Large intestine (tissue), 3 donors: ENCODE data around the gene NEB. TPM values are rescaled to one million over a fixed set of nuclear protein-coding genes. Genes with fewer than 3 reads are reported as not detected.
"Not testable (repeated sequence)": the region's sequence is repeated elsewhere in the genome, so short reads cannot be mapped to it uniquely, and the experiment has no call there.

Source experiments
- DNase-seq, 2 donors: peaks; one replicate each; pipeline versions ENCODE4 v3.0.0 to v3.0.0-alpha.2; 2013
- H3K27ac ChIP-seq: one replicate; pipeline ENCODE4 v1.5.1; 2013; ENCODE audit warnings: low read length
- H3K27me3 ChIP-seq: 2 replicates; pipeline ENCODE4 v1.6.1; 2013; ENCODE audit warnings: low read length; ENCODE audit not compliant: control insufficient read depth, insufficient read depth
- H3K36me3 ChIP-seq: 2 replicates; pipeline ENCODE4 v1.6.1; 2013; ENCODE audit warnings: low read length; ENCODE audit not compliant: control insufficient read depth, insufficient read depth
- H3K4me1 ChIP-seq: one replicate; pipeline ENCODE4 v1.6.1; 2013; ENCODE audit warnings: low read length; ENCODE audit not compliant: control insufficient read depth, insufficient read depth
- H3K4me3 ChIP-seq: one replicate; pipeline ENCODE4 v1.5.1; 2013; ENCODE audit warnings: low read length
- H3K9me3 ChIP-seq: one replicate; pipeline ENCODE4 v1.6.1; 2013; ENCODE audit warnings: mild to moderate bottlenecking, low read depth, low read length, moderate library complexity; ENCODE audit not compliant: control insufficient read depth
- WGBS: methylation state at CpG from one replicate; pipeline ENCODE4 v1.1.5; 2013; ENCODE audit warnings: low lambda C conversion rate; ENCODE audit not compliant: insufficient coverage; 5-methylcytosine and 5-hydroxymethylcytosine counted together
- polyA plus RNA-seq: library from polyadenylated mRNA; unstranded; fragments of 120-200 nt; gene quantifications from one replicate; pipeline ENCODE4 v1.2.1, GENCODE V29; 2013

NEB gene
- polyA plus RNA-seq, 1 donor = 18.5 TPM

GRCh38 chr2:151707857-151708256 is 26.4 kb downstream of the NEB start:
- no peak for DNase-seq
- 70% methylated on average over 2 of the region's 4 CpGs for WGBS
- H3K4me3 ChIP-seq = no peak overlapping the region
- no peaks in the 10 kb centered on the region for H3K36me3 ChIP-seq
- no peaks in the 10 kb centered on the region for H3K9me3 ChIP-seq
- no peaks in the 10 kb centered on the region for H3K27me3 ChIP-seq
- no peak overlapping the region for H3K27ac ChIP-seq
- H3K4me1 ChIP-seq = no peaks in the 10 kb centered on the region

DNA sequence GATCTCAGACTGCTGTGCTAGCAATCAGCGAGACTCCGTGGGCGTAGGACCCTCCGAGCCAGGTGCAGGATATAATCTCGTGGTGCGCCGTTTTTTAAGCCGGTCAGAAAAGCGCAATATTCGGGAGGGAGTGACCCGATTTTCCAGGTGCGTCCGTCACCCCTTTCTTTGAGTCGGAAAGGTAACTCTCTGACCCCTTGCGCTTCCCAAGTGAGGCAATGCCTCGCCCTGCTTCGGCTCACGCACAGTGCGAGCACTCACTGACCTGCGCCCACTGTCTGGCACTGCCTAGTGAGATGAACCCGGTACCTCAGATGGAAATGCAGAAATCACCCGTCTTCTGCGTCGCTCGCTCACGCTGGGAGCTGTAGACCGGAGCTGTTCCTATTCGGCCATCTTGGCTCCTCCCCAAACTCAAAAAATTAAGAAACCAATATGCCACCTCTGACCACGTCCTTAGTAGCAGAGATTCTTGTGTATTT is 29.8 kb downstream of the NEB start:
- not testable (repeated sequence) for H3K9me3 ChIP-seq

DNA sequence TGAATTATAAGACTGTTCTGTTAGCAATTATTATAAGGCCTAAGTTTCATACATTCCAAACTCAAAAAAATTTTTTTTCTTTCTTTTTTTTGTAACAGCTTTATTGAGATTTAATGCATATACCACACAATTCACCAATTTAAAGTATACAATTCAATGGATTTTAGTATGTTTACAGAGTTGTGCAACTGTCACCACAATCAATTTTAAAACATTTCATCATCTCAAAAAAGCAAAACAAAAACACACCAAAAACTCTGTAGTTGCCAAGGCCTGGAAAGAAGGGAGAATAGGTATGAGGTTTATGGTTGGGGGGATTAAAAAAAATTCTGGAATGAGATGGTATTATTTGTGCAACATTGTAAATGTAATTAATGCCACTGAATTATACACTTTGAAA is 36.1 kb downstream of the NEB start:
- H3K4me1 ChIP-seq, H3K9me3 ChIP-seq, H3K36me3 ChIP-seq, H3K27me3 ChIP-seq, DNase-seq, H3K4me3 ChIP-seq, H3K27ac ChIP-seq: not testable (repeated sequence)

More for the DNA sequence above, 29.8 kb downstream of the NEB start:
- H3K36me3 ChIP-seq, H3K4me3 ChIP-seq, H3K27me3 ChIP-seq, H3K4me1 ChIP-seq, H3K27ac ChIP-seq, DNase-seq: not testable (repeated sequence)
- no CpG with 5 or more reads among the region's 29 CpGs for WGBS

- 20% methylated on average over 1 of the region's 3 CpGs for WGBS
- Histone ChIP-seq H3K4me1 (no peaks in the 10 kb centered on the region), H3K27ac (no peak overlapping the region), H3K4me3 (no peak overlapping the region), H3K27me3 (no peaks in the 10 kb centered on the region), H3K36me3 (no peaks in the 10 kb centered on the region), H3K9me3 (no peaks in the 10 kb centered on the region)
- no peak for DNase-seq
Measured at GRCh38 chr2:151695778-151696177, 38.5 kb downstream of the NEB start.

- no peak overlapping the region for H3K4me3 ChIP-seq
- no CpG with 5 or more reads among the region's 1 CpG for WGBS
- no peaks in the 10 kb centered on the region for H3K4me1 ChIP-seq
- H3K9me3 ChIP-seq = no peaks in the 10 kb centered on the region
- DNase-seq = no peak
- H3K27me3 ChIP-seq = no peaks in the 10 kb centered on the region
- no peaks in the 10 kb centered on the region for H3K36me3 ChIP-seq
- H3K27ac ChIP-seq = no peak overlapping the region
Measured at GRCh38 chr2:151691631-151692030, 42.6 kb downstream of the NEB start.

- 100% methylated on average over 1 of the region's 2 CpGs for WGBS
- H3K9me3 ChIP-seq = no peaks in the 10 kb centered on the region
- H3K4me1 ChIP-seq = no peaks in the 10 kb centered on the region
- H3K27ac ChIP-seq = no peak overlapping the region
- H3K4me3 ChIP-seq = no peak overlapping the region
- no peaks in the 10 kb centered on the region for H3K27me3 ChIP-seq
- DNase-seq = no peak
- H3K36me3 ChIP-seq = no peaks in the 10 kb centered on the region
Measured at GRCh38 chr2:151688719-151689118, 45.6 kb downstream of the NEB start.

GRCh38 chr2:151682459-151683003 is 51.7 kb downstream of the NEB start:
- WGBS = 33% methylated on average over 2 of the region's 4 CpGs
- H3K4me3 ChIP-seq = no peak overlapping the region

GRCh38 chr2:151681051-151681450 is 53.2 kb downstream of the NEB start:
- H3K27ac ChIP-seq = no peak overlapping the region
- H3K4me3 ChIP-seq = no peak overlapping the region
- no peaks in the 10 kb centered on the region for H3K27me3 ChIP-seq
- no peaks in the 10 kb centered on the region for H3K36me3 ChIP-seq
- no peaks in the 10 kb centered on the region for H3K4me1 ChIP-seq
- WGBS = no CpG with 5 or more reads among the region's 3 CpGs
- no peaks in the 10 kb centered on the region for H3K9me3 ChIP-seq
- DNase-seq = no peak

More at GRCh38 chr2:151682459-151683003, 51.7 kb downstream of the NEB start:
- Histone ChIP-seq H3K36me3 (no peaks in the 10 kb centered on the region), H3K4me1 (no peaks in the 10 kb centered on the region), H3K27me3 (no peaks in the 10 kb centered on the region), H3K27ac (no peak overlapping the region), H3K9me3 (no peaks in the 10 kb centered on the region)
- DNase-seq = no peak

GRCh38 chr2:151679994-151680393 is 54.3 kb downstream of the NEB start:
- H3K36me3 ChIP-seq = no peaks in the 10 kb centered on the region
- no CpG with 5 or more reads among the region's 1 CpG for WGBS
- H3K9me3 ChIP-seq = no peaks in the 10 kb centered on the region
- no peak overlapping the region for H3K4me3 ChIP-seq
- H3K27me3 ChIP-seq = no peaks in the 10 kb centered on the region
- DNase-seq = no peak
- no peaks in the 10 kb centered on the region for H3K4me1 ChIP-seq
- no peak overlapping the region for H3K27ac ChIP-seq

DNA sequence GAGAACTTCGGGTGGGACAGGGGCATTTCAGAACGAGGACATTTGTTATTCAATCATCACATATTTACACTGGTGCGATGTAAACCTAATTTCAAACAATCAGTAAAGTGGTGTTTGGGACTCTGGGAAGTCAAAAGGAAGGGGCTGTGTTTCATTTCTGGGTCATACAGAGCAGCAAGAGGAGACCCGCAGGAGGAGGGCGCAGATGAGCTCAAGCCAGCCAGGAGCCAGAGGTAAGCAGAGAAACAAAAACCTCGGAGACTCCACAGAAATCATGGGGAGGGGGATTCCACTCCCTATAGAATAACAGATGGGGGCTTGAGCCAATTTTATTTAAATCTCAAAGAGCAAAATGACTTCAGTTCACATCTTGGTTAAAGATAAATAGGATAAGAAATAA is 55.4 kb downstream of the NEB start:
- WGBS = 90% methylated on average over 2 of the region's 6 CpGs
- H3K27ac ChIP-seq = no peak overlapping the region
- no peak for DNase-seq
- no peaks in the 10 kb centered on the region for H3K36me3 ChIP-seq
- H3K4me1 ChIP-seq = no peaks in the 10 kb centered on the region
- H3K27me3 ChIP-seq = no peaks in the 10 kb centered on the region
- no peak overlapping the region for H3K4me3 ChIP-seq
- H3K9me3 ChIP-seq = no peaks in the 10 kb centered on the region

- DNase-seq = peak; percentile 12 to 50
- Histone ChIP-seq H3K27me3 (no peaks in the 10 kb centered on the region), H3K36me3 (no peaks in the 10 kb centered on the region), H3K4me1 (peaks cover 4% of the 10 kb centered on the region), H3K9me3 (no peaks in the 10 kb centered on the region), H3K4me3 (no peak overlapping the region), H3K27ac (no peak overlapping the region)
- 67% methylated on average over 1 of the region's 2 CpGs for WGBS
Measured at GRCh38 chr2:151673016-151673415, 61.3 kb downstream of the NEB start.
